ACC112 (cell line): Measurements from ENCODE around the gene OGFOD3.
"Not testable (repeated sequence)": the region's sequence is repeated elsewhere in the genome, so short reads cannot be mapped to it uniquely, and the experiment has no call there.

Experiments used
- H2AFZ ChIP-seq: fragments of 200-600 bp; sonication (generic); one replicate; pipeline ENCODE4 v1.6.0; 2017; ENCODE audit warnings: antibody characterized with exemption, low read length; ENCODE audit not compliant: unreplicated experiment
- H3K27ac ChIP-seq: fragments of 200-600 bp; sonication (generic); 2 replicates; pipeline ENCODE4 v1.5.1; 2014; ENCODE audit warnings: low read depth, mild to moderate bottlenecking, antibody characterized with exemption, low read length, moderate library complexity
- H3K27me3 ChIP-seq: fragments of 200-600 bp; sonication (generic); 2 replicates; pipeline ENCODE4 v1.6.1; 2014; ENCODE audit warnings: mild to moderate bottlenecking, antibody characterized with exemption, low read length, moderate library complexity, mixed read lengths; ENCODE audit not compliant: insufficient read depth
- H3K36me3 ChIP-seq: fragments of 200-600 bp; sonication (generic); 2 replicates; pipeline ENCODE4 v1.6.1; 2016; ENCODE audit warnings: mild to moderate bottlenecking, antibody characterized with exemption, low read length, moderate library complexity, mixed read lengths; ENCODE audit not compliant: insufficient read depth
- H3K4me1 ChIP-seq: fragments of 200-600 bp; sonication (generic); one replicate; pipeline ENCODE4 v1.6.1; 2016; ENCODE audit warnings: low read length, mixed read lengths; ENCODE audit not compliant: insufficient read depth, unreplicated experiment, control insufficient read depth
- H3K4me3 ChIP-seq: fragments of 200-600 bp; sonication (generic); 2 replicates; pipeline ENCODE4 v1.5.1; 2014; ENCODE audit warnings: mild to moderate bottlenecking, low read depth, low read length
- H3K79me2 ChIP-seq: fragments of 200-600 bp; sonication (generic); one replicate; pipeline ENCODE4 v1.6.0; 2016; ENCODE audit warnings: low read length; ENCODE audit not compliant: control insufficient read depth, unreplicated experiment, insufficient read depth

The OGFOD3 gene

DNA sequence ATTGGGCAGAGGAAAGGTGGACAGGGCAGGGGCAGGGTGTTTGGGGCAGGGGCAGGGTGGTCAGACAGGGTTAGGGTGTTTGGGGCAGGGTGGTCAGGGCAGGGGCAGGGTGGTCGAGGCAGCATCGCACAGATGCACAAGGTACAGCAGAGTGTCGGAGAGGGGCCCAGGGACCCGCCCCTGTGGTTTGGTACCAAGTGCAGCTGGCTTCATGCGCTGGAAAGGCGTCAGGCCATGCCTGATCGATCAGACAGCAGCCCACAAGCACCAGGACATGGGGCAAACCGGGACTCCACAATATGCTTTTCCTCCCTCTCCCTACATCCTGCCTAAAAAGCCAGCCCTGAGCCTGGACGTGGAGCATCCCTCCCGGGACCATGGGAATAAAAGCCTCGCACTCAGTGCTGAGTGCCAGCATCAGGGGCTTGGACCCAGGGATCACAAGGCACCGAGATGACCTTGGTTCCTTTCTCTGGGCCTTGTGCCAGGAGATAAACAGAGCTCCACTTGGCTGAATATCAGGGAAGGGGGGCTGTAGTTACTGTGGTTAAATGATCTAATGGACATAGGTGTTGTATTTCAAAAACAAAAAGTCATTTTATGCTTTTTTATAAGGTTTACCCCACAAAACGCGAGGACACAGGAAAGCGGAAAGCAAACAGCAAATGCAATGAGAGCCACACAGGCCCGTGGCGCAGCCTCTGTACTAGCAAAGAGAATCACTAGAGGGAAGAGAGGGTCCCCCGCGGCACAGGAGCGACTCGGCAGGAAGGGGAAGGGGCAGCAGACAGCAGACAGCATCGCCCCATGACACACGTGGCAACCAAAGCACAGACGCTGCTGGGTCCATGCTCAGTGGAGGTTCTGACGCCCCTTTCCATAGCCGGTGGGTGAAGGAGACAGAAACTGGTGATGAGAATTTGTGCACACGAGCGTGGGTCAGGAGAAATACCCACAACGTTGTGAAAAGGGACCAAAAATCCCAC lies 5.6 kb downstream of the OGFOD3 start:
- Histone ChIP-seq H3K27ac (no peak overlapping the region), H3K79me2 (no peaks in the 10 kb centered on the region), H3K27me3 (no peaks in the 10 kb centered on the region), H2AFZ (no peak overlapping the region), H3K4me1 (no peaks in the 10 kb centered on the region), H3K36me3 (no peaks in the 10 kb centered on the region), H3K4me3 (no peak overlapping the region)

DNA sequence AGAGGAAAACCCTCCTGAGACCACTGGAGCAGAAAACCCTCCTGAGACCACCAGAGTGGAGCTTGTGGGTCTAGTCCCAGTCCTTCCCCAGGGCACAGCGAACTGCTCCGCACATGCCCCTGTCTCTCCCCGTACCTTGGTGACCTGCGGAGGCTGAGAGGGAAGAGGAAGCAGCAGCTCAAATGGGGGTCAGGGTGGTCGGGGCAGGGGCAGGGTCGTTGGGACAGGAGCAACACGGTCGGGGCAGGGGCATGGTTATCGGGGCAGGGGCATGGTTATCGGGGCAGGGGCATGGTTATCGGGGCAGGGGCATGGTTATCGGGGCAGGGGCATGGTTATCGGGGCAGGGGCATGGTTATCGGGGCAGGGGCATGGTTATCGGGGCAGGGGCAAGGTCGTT lies 6.3 kb downstream of the OGFOD3 start:
- H3K4me1 ChIP-seq, H3K27ac ChIP-seq, H3K4me3 ChIP-seq, H3K27me3 ChIP-seq, H2AFZ ChIP-seq, H3K79me2 ChIP-seq, H3K36me3 ChIP-seq: not testable (repeated sequence)

GRCh38 chr17:82411396-82412053 lies 6.9 kb downstream of the OGFOD3 start:
- H3K27ac ChIP-seq: no peak overlapping the region
- H3K36me3 ChIP-seq: no peaks in the 10 kb centered on the region
- no peaks in the 10 kb centered on the region for H3K79me2 ChIP-seq
- peaks cover 5% of the 10 kb centered on the region for H3K4me1 ChIP-seq
- no peaks in the 10 kb centered on the region for H3K27me3 ChIP-seq
- no peak overlapping the region for H2AFZ ChIP-seq
- H3K4me3 ChIP-seq: no peak overlapping the region

GRCh38 chr17:82410014-82410716 lies 8.2 kb downstream of the OGFOD3 start:
- Histone ChIP-seq H3K4me3 (no peak overlapping the region), H2AFZ (no peak overlapping the region), H3K79me2 (no peaks in the 10 kb centered on the region), H3K27me3 (no peaks in the 10 kb centered on the region), H3K27ac (no peak overlapping the region), H3K4me1 (peaks cover 5% of the 10 kb centered on the region), H3K36me3 (no peaks in the 10 kb centered on the region)

DNA sequence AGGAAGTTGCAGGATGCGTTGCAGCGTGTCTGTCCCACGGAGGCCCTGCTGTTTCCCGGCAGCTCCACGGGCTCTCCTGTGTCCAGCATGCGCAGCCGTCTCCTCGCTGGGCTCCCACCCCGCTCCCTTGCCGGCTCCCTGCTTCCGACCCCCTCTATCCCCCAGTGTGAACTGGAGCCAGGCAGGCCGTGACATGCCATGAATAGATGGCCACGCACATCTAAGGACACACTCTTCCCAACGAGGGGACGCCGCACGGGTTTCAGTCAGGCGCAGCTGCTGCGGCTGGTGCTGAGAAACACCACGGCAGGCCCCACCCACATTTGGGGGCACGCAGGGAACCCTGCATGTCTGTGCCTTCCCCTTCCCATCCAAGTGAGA lies 9.5 kb downstream of the OGFOD3 start:
- H3K4me1 ChIP-seq: peaks cover 5% of the 10 kb centered on the region
- no peaks in the 10 kb centered on the region for H3K79me2 ChIP-seq
- H3K27ac ChIP-seq: no peak overlapping the region
- H3K36me3 ChIP-seq: no peaks in the 10 kb centered on the region
- no peaks in the 10 kb centered on the region for H3K27me3 ChIP-seq
- H3K4me3 ChIP-seq: no peak overlapping the region
- H2AFZ ChIP-seq: no peak overlapping the region

- Histone ChIP-seq H2AFZ (no peak overlapping the region), H3K4me3 (no peak overlapping the region), H3K4me1 (peaks cover 5% of the 10 kb centered on the region)
These were observed 10.0 kb downstream of the OGFOD3 start for GRCh38 chr17:82408288-82408937.

DNA sequence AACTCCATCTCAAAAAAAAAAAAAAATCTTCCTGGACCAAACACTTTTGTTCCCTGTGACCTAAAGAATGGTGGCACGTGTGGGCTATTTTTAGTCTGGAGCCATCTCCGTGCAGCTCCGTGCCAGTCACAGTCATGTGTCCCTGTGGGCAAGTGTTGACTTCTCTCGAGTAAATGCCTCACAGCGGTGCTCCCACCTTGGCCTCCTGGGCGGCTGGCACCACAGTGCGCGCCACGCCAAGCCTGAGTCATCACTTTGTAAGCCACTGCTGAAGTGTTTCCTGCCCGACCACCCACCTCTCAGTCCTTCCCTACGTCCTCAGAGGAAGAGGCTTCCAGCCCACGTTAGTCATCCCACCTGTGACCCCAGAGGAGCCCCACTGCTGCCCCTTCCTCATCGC lies 11.1 kb downstream of the OGFOD3 start:
- H3K27ac ChIP-seq: no peak overlapping the region
- H3K27me3 ChIP-seq: no peaks in the 10 kb centered on the region
- no peaks in the 10 kb centered on the region for H3K79me2 ChIP-seq
- H3K4me1 ChIP-seq: peaks cover 5% of the 10 kb centered on the region
- no peak overlapping the region for H3K4me3 ChIP-seq
- H2AFZ ChIP-seq: no peak overlapping the region
- H3K36me3 ChIP-seq: no peaks in the 10 kb centered on the region

More at GRCh38 chr17:82408288-82408937, 10.0 kb downstream of the OGFOD3 start:
- H3K36me3 ChIP-seq: no peaks in the 10 kb centered on the region
- H3K79me2 ChIP-seq: no peaks in the 10 kb centered on the region
- H3K27me3 ChIP-seq: no peaks in the 10 kb centered on the region
- H3K27ac ChIP-seq: no peak overlapping the region

- Histone ChIP-seq H2AFZ (no peak overlapping the region), H3K36me3 (no peaks in the 10 kb centered on the region), H3K4me3 (no peak overlapping the region), H3K4me1 (peaks cover 5% of the 10 kb centered on the region), H3K27me3 (no peaks in the 10 kb centered on the region), H3K79me2 (no peaks in the 10 kb centered on the region), H3K27ac (no peak overlapping the region)
These were observed 12.2 kb downstream of the OGFOD3 start for GRCh38 chr17:82406131-82406671.

- Histone ChIP-seq H3K36me3 (no peaks in the 10 kb centered on the region), H2AFZ (no peak overlapping the region), H3K27me3 (no peaks in the 10 kb centered on the region), H3K27ac (no peak overlapping the region), H3K4me3 (no peak overlapping the region), H3K79me2 (no peaks in the 10 kb centered on the region), H3K4me1 (peaks cover 6% of the 10 kb centered on the region)
These were observed 13.3 kb downstream of the OGFOD3 start for GRCh38 chr17:82405051-82405450.
